ENCODE measurements around the gene GLRX. TPM values are rescaled to one million over a fixed set of nuclear protein-coding genes. Genes with fewer than 3 reads are reported as not detected.
A peak's percentile ranks its signal among the peaks of the same experiment; 100 is the strongest.

GLRX gene
- total and polyA plus RNA-seq, 2 of the 4 experiments (the other 2 are of a cell fraction), result 142 to 193 TPM

- Histone ChIP-seq H3K4me3 (ENCODE audit: insufficient read depth, low read depth, low read length) (no peak overlapping the region), H4K91ac (ENCODE audit: insufficient read depth, low read depth, low read length) (no peak overlapping the region), H2AK9ac (replicated peaks; ENCODE audit: low read depth, low read length, poor library complexity) (no peak overlapping the region), H4K20me1 (ENCODE audit: insufficient read depth, low read length) (peaks cover 40% of the 10 kb centered on the region), H2BK5ac (ENCODE audit: low read depth, low read length, poor library complexity, severe bottlenecking) (no peak overlapping the region), H3K56ac (ENCODE audit: extremely low read depth, insufficient read depth, low read length) (no peak overlapping the region), H3K9me1 (ENCODE audit: insufficient read depth, low read length) (peaks cover 23% of the 10 kb centered on the region), H3K9me3 (ENCODE audit: control insufficient read depth, insufficient read depth, low read length) (no peaks in the 10 kb centered on the region), H3K27ac (ENCODE audit: insufficient read depth, low read length) (no peak overlapping the region), H3K79me1 (ENCODE audit: low read depth in 1 of 2, low read length in 2 of 2) (peaks cover 30 to 75% of the 10 kb centered on the region in 2 experiments), H3K36me3 (ENCODE audit: control insufficient read depth, insufficient read depth, low read length) (peaks cover 39% of the 10 kb centered on the region), H2AK5ac (ENCODE audit: low read depth, low read length) (no peak overlapping the region), H3K27me3 (ENCODE audit: control insufficient read depth, insufficient read depth, low read length) (no peaks in the 10 kb centered on the region), H2BK120ac (ENCODE audit: low read depth, low read length) (no peak overlapping the region), H3K18ac (ENCODE audit: low read depth, low read length) (no peak overlapping the region), H4K5ac (ENCODE audit: low read depth, low read length) (no peak overlapping the region), H3K4ac (ENCODE audit: low read depth, low read length) (no peak overlapping the region), H3K23ac (ENCODE audit: low read depth, low read length) (peak overlapping the region; percentile 20; the same call in 1 of the 2 replicates), H3K4me2 (ENCODE audit: low read depth, low read length) (no peak overlapping the region), H3K14ac (replicated peaks; ENCODE audit: low read depth, low read length) (no peak overlapping the region), H3K9ac (ENCODE audit: low read depth, low read length) (no peak overlapping the region), H2AFZ (replicated peaks; ENCODE audit: low read length, poor library complexity) (no peak overlapping the region), H2BK15ac (ENCODE audit: low read depth, low read length) (no peak overlapping the region), H3K4me1 (ENCODE audit: control insufficient read depth, insufficient read depth, low read length) (peaks cover 22% of the 10 kb centered on the region), H2BK20ac (ENCODE audit: low read depth, low read length) (no peak overlapping the region), H4K8ac (ENCODE audit: low read depth in 2 of 2, low read length in 2 of 2) (no peak overlapping the region)
- dilution Hi-C loops (cut with HindIII; ENCODE audit: low sequenced_read_pairs, unreplicated experiment) (no loop called here), in situ Hi-C loops (cut with MboI; ENCODE audit: low sequenced_read_pairs) (no loop called here), intact Hi-C loops (cut with micrococcal nuclease) (no loop called here)
- TF ChIP-seq NFE2L2 (IDR thresholded peaks at IDR 0.05; ENCODE audit: low read depth, low read length) (no peak), POLR2A (IDR thresholded peaks at IDR 0.05; ENCODE audit: low read depth, low read length) (no peak), RCOR1 (IDR thresholded peaks at IDR 0.05; ENCODE audit: insufficient replicate concordance, low read length) (no peak), MAZ (IDR thresholded peaks at IDR 0.05; ENCODE audit: borderline replicate concordance, low read depth, low read length) (no peak), CEBPB (IDR thresholded peaks at IDR 0.05; ENCODE audit: low read depth, low read length) (no peak), SMC3 (IDR thresholded peaks at IDR 0.05; ENCODE audit: low read depth, low read length) (no peak), CHD1 (IDR thresholded peaks at IDR 0.05; ENCODE audit: low read depth, low read length) (no peak), RAD21 (IDR thresholded peaks at IDR 0.05; ENCODE audit: low read length) (no peak), FOS (IDR thresholded peaks at IDR 0.05; ENCODE audit: low read depth, low read length) (no peak), BHLHE40 (IDR thresholded peaks at IDR 0.05; ENCODE audit: low read depth, low read length) (no peak), CTCF (conservative IDR thresholded peaks at IDR 0.05; ENCODE audit: low read depth, low read length) (no peak), MAFK (IDR thresholded peaks at IDR 0.05; ENCODE audit: low read depth, low read length) (no peak)
- BruUV-seq (replicated peaks), result no TSS peak
- ATAC-seq (ENCODE audit: low read depth), result no peak
- WGBS, 2 experiments (ENCODE audit: extremely low coverage in 2 of 2, insufficient read length in 1 of 2), result no CpG with 5 or more reads among the region's 4 CpGs
- CTCF ChIA-PET, result no interaction called here
- POLR2A ChIA-PET (ENCODE audit: unreplicated experiment), result interaction anchor here (0.6 kb wide), 1 partner anchor 27 kb away, joined by 7 read pairs; no protein-coding TSS in a partner anchor
- no peak for DNase-seq
Measured at GRCh38 chr5:95816776-95817175, 5.8 kb downstream of the GLRX start.
